Spinal cord (tissue), 10 donors: ENCODE measurements around the gene CNST. TPM values are rescaled to one million over a fixed set of nuclear protein-coding genes. Genes with fewer than 3 reads are reported as not detected.
"Not testable (repeated sequence)": the region's sequence is repeated elsewhere in the genome, so short reads cannot be mapped to it uniquely, and the experiment has no call there.

Source experiments
- DNase-seq, 6 donors: peaks; one replicate each; pipeline versions ENCODE4 v3.0.0 to v3.0.0-alpha.2; 2013 to 2015; ENCODE audit warnings: low spot score in 6 of 6, low read depth in 4 of 6
- H3K27ac ChIP-seq: one replicate; pipeline ENCODE4 v1.5.1; 2013; ENCODE audit warnings: low read depth, low read length, control low read depth
- H3K27me3 ChIP-seq: one replicate; pipeline ENCODE4 v1.6.1; 2013; ENCODE audit warnings: low read length; ENCODE audit not compliant: control insufficient read depth, insufficient read depth
- H3K36me3 ChIP-seq: one replicate; pipeline ENCODE4 v1.6.1; 2013; ENCODE audit warnings: low read length; ENCODE audit not compliant: control insufficient read depth, insufficient read depth
- H3K4me1 ChIP-seq: one replicate; pipeline ENCODE4 v1.6.1; 2013; ENCODE audit warnings: low read length; ENCODE audit not compliant: control insufficient read depth, insufficient read depth
- H3K4me3 ChIP-seq: one replicate; pipeline ENCODE4 v1.5.1; 2013; ENCODE audit warnings: low read depth, low read length, control low read depth
- H3K9me3 ChIP-seq: one replicate; pipeline ENCODE4 v1.6.1; 2013; ENCODE audit warnings: low read length; ENCODE audit not compliant: control insufficient read depth, insufficient read depth
- whole genome bisulfite sequencing: methylation state at CpG from one replicate; pipeline ENCODE4 v1.1.5; 2013; ENCODE audit warnings: missing lambda C conversion rate; ENCODE audit not compliant: insufficient coverage; 5-methylcytosine and 5-hydroxymethylcytosine counted together
- polyA plus RNA-seq, 2 donors: library from polyadenylated mRNA; unstranded; fragments of 120-200 nt; gene quantifications; one replicate each; pipeline ENCODE4 v1.2.1, GENCODE V29; 2013; ENCODE audit not compliant: insufficient read length in 2 of 2
- total RNA-seq, 2 donors: library from RNA; depleted of rRNA in 1 of 2; stranded (reverse); fragments of 120-200 nt in 1 of 2; fragments of >200 nt in 1 of 2; gene quantifications; one replicate each; pipeline versions ENCODE4 v1.2.3 to v1.2.4, GENCODE V29; 2013 to 2014
- donor health status: healthy.

The CNST gene
- total and polyA plus RNA-seq, 4 donors, result 17.1 to 48.1 (median 21.7) TPM

GRCh38 chr1:246629030-246629429 lies 62.8 kb downstream of the CNST start:
- Histone ChIP-seq H3K36me3 (peaks cover 12% of the 10 kb centered on the region), H3K27me3 (no peaks in the 10 kb centered on the region), H3K4me1 (no peaks in the 10 kb centered on the region), H3K4me3 (no peak overlapping the region), H3K27ac (no peak overlapping the region), H3K9me3 (no peaks in the 10 kb centered on the region)
- DNase-seq, result no peak
- WGBS, result no CpG with 5 or more reads among the region's 2 CpGs

DNA sequence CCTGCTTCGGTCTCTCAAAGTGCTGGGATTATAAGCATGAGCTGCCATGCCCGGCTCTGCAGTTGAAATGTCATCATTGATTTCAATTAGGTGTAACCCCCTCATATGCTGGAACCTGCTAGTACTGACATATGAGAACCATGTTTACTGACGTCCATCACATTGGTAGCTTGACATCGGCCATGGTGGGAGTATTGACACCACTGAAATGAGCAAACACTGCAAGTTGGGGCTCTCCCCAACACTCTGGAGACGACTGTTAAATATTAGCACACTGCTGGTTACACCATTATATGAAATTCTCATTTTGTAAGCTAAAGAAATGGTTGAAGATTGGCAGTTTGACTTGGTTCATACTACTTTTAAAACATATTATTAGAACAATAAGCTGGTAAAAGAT lies 63.7 kb downstream of the CNST start:
- Histone ChIP-seq H3K4me1 (no peaks in the 10 kb centered on the region), H3K36me3 (peaks cover 17% of the 10 kb centered on the region), H3K27ac (no peak overlapping the region), H3K27me3 (no peaks in the 10 kb centered on the region), H3K9me3 (no peaks in the 10 kb centered on the region), H3K4me3 (no peak overlapping the region)
- DNase-seq, result no peak
- 100% methylated on average over 3 of the region's 5 CpGs for WGBS

DNA sequence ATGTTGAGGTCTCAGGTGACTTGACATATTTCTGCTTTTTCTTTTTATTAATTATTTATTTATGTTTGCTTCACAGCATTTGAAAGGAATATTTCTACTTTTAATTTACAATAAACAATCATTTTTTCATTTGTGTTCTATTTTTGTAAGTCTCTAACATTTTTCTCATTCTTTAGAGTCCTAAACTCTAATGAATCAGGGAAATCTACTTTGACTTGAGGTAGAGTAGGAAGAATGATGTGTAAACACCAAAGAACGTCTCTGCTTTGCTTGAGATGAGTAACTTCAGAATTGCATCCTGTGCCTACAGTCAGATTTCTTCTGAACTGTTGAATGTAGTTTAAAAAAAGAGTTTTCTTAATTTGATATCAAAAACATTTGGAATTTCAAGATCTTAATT lies 65.2 kb downstream of the CNST start:
- H3K27me3 ChIP-seq, result no peaks in the 10 kb centered on the region
- WGBS, result no CpG with 5 or more reads among the region's 1 CpG
- no peak overlapping the region for H3K27ac ChIP-seq
- peaks cover 15% of the 10 kb centered on the region for H3K36me3 ChIP-seq
- no peak overlapping the region for H3K4me3 ChIP-seq
- no peaks in the 10 kb centered on the region for H3K9me3 ChIP-seq
- H3K4me1 ChIP-seq, result no peaks in the 10 kb centered on the region
- no peak for DNase-seq

DNA sequence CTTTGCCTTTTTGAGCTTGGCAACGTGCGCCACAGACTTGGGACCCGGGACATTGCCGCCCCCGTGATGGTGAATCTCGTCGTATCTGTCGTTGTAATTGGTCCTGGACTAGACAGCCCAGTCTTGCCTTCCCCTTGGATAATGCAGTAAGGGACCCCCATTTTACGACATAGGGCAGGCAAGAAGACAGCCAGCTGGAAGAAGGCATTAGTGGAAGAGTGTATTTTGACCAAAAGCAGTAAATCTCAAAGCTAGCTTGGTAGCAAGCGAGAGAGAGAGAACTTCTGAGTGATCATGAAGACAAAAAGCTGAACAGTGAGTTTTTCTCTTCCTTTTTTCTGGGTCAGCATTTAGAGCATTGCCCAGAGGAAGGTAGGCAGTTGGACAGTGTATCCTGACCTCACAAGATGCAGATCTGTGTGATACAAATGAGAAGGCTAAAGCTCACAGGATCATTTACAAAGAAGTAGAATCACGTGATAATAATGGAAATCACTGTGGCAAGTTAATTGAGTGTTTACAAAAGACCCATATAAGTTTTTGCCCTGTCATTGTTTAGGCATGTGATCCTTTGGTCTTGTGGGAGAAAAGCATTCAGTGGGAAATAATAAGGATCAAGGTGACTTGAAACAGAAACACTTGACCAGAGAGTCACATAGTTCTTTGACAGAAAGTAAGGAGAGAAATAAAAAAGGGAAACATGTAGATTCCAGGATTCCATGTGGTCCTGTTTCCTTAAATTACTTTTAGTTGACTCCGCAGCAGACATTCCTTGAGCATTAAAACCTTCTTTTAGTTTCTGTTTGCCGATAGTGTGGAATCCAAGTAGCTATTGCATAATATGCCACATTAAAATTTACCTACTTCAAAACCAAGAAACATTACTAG lies 66.3 kb downstream of the CNST start:
- Histone ChIP-seq H3K27me3 (no peaks in the 10 kb centered on the region), H3K36me3 (peaks cover 15% of the 10 kb centered on the region), H3K9me3 (no peaks in the 10 kb centered on the region), H3K4me3 (no peak overlapping the region), H3K4me1 (no peaks in the 10 kb centered on the region), H3K27ac (no peak overlapping the region)
- WGBS, result 82% methylated on average over 9 of the region's 13 CpGs
- no peak for DNase-seq

GRCh38 chr1:246634659-246635058 lies 68.4 kb downstream of the CNST start:
- H3K9me3 ChIP-seq, H3K4me1 ChIP-seq, H3K27ac ChIP-seq, H3K27me3 ChIP-seq, H3K4me3 ChIP-seq, DNase-seq: not testable (repeated sequence)
- WGBS, result 98% methylated on average over 8 of the region's 26 CpGs
- peaks cover 15% of the 10 kb centered on the region for H3K36me3 ChIP-seq

GRCh38 chr1:246638941-246639655 lies 72.8 kb downstream of the CNST start:
- WGBS, result 98% methylated on average over 14 of the region's 16 CpGs
- Histone ChIP-seq H3K4me3 (no peak overlapping the region), H3K9me3 (no peaks in the 10 kb centered on the region), H3K27ac (no peak overlapping the region), H3K36me3 (peaks cover 10% of the 10 kb centered on the region), H3K27me3 (no peaks in the 10 kb centered on the region), H3K4me1 (no peaks in the 10 kb centered on the region)
- no peak for DNase-seq

DNA sequence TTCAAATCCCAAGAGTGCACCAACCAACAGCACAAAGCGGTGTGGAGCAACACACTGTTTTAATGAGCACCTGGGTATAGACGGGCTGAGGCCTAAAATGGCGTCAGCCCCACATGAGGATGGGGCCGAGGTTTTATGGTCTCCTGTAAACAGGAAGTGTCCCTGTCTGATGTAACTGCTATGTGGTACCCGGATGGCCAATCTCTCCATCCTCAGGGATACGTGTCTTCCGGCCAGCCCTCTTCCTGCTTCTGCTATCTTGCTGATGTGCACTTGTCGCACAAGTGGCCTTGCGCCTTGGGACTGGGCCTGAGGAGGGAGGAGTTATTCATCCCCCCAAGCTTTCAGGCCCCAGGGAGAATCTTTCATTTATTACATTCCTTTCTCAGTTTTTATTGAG lies 73.5 kb downstream of the CNST start:
- peaks cover 12% of the 10 kb centered on the region for H3K36me3 ChIP-seq
- WGBS, result 100% methylated on average over 3 of the region's 9 CpGs
- no peak for DNase-seq
- H3K4me3 ChIP-seq, result no peak overlapping the region
- no peaks in the 10 kb centered on the region for H3K9me3 ChIP-seq
- no peaks in the 10 kb centered on the region for H3K4me1 ChIP-seq
- no peak overlapping the region for H3K27ac ChIP-seq
- H3K27me3 ChIP-seq, result no peaks in the 10 kb centered on the region

DNA sequence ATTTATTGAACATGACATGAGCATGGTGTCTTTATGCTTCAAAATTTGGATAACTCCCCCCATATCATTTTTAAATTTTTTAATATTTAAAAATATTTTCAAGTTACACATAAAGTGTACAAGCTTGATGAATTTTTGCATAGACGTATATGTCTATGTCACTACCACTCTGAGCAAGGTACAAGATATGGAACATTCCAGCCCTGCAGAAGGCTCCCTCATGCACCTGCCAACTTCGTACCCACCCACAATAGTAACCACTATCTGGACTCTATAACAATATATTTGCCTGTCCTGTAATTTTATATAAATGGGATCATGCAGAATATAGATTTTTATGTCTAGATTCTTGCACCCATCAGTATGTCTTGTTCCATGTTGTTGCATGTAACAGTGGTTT lies 74.5 kb downstream of the CNST start:
- no peak overlapping the region for H3K27ac ChIP-seq
- no peak overlapping the region for H3K4me3 ChIP-seq
- no peak for DNase-seq
- H3K9me3 ChIP-seq, result no peaks in the 10 kb centered on the region
- peaks cover 9% of the 10 kb centered on the region for H3K36me3 ChIP-seq
- WGBS, result no CpG with 5 or more reads among the region's 2 CpGs
- no peaks in the 10 kb centered on the region for H3K4me1 ChIP-seq
- H3K27me3 ChIP-seq, result no peaks in the 10 kb centered on the region

GRCh38 chr1:246641394-246641793 lies 75.1 kb downstream of the CNST start:
- no peak for DNase-seq

GRCh38 chr1:246642719-246643118 lies 76.5 kb downstream of the CNST start:
- Histone ChIP-seq H3K27me3 (no peaks in the 10 kb centered on the region), H3K27ac (no peak overlapping the region), H3K9me3 (no peaks in the 10 kb centered on the region), H3K4me1 (no peaks in the 10 kb centered on the region), H3K36me3 (peaks cover 4% of the 10 kb centered on the region), H3K4me3 (no peak overlapping the region)
- no peak for DNase-seq
- 100% methylated on average over 4 of the region's 6 CpGs for WGBS

More at GRCh38 chr1:246641394-246641793, 75.1 kb downstream of the CNST start:
- H3K9me3 ChIP-seq, result no peaks in the 10 kb centered on the region
- H3K27ac ChIP-seq, result no peak overlapping the region
- no peak overlapping the region for H3K4me3 ChIP-seq
- H3K4me1 ChIP-seq, result no peaks in the 10 kb centered on the region
- 20% methylated on average over 1 of the region's 2 CpGs for WGBS
- peaks cover 9% of the 10 kb centered on the region for H3K36me3 ChIP-seq
- H3K27me3 ChIP-seq, result no peaks in the 10 kb centered on the region
